Hematopoietic multipotent progenitor cell treated with erythropoietin and hydrocortisone succinate and interleukin-3 and kit ligand, for 4 days (in vitro differentiated cells): ENCODE measurements around the gene NOP16.
A peak's percentile ranks its signal among the peaks of the same experiment; 100 is the strongest.
"Not testable (repeated sequence)": the region's sequence is repeated elsewhere in the genome, so short reads cannot be mapped to it uniquely, and the experiment has no call there.

ENCODE experiments used
- DNase-seq: peaks from one replicate; pipeline ENCODE4 v3.0.0-alpha.2; 2015

NOP16 gene

DNA sequence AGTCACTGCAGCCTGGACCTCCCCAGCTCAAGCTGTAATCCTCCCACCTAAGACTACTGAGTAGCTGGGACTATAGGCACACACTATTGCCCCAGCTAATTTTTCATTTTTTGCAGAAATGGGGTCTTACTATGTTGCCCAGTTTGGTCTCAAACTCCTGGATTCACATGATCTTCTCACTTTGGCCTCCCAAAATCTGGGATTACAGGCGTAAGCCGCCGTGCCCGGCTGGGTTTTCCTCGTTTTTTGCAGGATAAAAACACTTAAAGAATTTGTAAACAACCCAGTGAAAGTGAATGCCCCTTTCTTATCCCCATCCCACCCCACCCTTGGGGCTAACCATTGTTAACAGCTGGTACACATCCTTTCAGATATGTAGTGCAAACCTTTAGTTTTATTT lies 20.2 kb upstream of the NOP16 start:
- no peak for DNase-seq

DNA sequence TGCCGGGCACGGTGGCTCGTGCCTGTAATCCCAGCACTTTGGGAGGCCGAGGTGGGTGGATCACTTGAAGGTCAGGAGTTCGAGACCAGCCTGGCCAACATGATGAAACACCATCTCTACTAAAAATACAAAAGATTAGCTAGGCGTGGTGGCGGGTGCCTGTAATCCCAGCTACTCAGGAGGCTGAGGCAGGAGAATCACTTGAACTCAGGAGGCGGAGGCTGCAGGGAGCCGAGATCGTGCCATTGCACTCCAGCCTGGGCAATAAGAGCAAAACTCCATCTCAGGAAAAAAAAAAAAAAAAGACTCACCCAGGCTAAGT lies 19.8 kb upstream of the NOP16 start:
- not testable (repeated sequence) for DNase-seq

- DNase-seq: no peak
Observed at GRCh38 chr5:176407456-176408251, 19.3 kb upstream of the NOP16 start.

DNA sequence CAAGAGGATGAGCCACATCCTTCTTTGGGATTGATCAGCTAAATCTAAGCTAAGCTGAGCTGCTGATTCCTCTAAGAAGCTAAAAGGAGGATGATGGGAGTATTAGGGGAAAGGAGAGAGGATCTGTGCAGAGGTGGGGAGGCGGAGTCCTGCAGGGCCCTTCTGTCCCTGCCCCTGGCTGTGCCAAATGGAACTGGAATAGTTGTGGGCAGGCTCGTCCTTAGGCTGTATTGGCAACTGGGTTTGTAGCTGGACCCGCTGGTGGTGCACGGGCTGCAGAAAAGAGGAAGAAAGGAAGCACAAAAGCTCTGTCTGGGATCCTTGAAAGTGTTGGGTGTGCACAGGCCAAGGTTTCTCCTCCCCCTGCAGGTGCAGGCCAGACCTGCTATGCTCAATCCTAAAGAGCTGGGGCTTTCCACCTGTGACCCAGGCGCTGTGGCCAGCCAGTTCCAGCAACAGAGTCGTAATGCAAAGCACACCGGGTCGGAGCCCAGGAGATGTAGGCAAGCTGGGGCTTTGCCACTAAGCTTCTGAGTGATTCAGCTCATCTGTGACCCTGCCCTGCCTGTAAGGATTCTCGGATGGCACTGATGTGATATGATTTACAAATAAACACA lies 18.1 kb upstream of the NOP16 start:
- DNase-seq: no peak

DNA sequence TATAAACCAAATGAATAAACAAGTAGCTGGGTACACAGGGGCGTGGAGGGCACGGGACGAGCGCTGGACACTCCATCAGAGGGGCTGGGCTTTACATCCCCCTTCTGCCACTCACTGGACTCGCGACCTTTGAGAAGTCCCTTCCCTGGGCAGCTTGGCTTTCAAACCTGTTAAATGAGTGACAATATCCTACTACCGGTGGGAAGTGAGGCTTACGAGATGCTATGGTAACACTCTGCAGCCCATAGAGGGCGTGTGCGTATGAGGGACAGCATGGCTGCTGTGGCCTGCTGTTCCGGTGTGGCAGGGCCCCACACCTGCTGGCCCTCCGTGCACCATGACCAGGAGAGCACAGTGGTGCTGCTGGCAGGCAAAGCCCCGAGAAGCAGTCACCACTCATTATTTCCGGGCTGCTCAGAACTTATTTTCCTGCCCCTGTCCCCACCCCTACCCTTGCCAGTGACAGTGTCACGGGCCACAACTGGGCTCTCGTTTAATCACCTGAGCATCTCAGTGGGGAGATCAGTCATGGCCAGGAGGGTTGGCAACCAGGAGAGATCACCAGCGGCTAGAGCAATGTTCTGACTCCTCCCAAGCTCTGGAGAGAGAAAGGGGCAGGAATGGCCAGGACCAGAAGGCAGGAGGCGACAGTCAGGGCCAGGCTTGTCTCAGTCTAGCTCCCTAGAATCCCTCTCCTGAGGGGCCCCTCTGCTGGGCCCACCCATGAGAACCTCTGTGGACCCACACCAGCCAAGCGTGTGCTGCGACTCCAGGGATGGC lies 17.4 kb upstream of the NOP16 start:
- DNase-seq: no peak

- DNase-seq: no peak
Observed at GRCh38 chr5:176401281-176402205, 13.1 kb upstream of the NOP16 start.

- no peak for DNase-seq
Observed at GRCh38 chr5:176400382-176401156, 12.2 kb upstream of the NOP16 start.

DNA sequence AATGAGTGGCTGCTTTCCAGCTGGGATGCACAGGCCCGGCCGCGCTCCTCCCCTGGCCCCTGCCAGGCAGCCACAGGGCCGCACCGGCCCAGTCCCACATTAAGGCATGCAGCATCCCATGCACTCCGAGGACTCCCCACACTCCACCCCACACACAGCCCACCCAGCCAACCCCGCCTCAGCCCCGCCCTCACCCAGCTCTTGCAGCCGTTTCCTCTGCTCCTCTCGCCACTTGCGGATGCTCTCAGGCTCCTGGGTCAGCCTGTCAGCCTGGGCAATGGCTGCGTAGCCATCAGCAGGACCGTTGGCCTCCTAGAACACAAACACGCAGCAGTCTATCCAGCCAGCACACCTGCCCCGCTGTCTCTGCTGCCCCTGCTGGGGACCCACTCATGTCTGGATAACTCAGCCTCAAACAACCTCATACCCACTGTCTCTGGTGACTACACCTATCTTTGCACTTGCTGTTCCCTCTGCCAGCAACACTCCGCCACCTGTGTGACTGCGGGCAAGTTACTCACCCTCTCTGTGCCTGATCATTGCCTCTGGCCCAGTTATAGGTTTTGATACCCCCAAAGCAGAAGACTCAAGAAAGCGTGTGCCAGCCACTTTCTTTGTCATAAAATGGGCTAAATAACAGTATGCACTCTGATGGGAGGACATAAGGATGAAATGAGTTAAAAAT lies 9.5 kb upstream of the NOP16 start:
- DNase-seq: no peak

- no peak for DNase-seq
Observed at GRCh38 chr5:176396330-176396729, 7.9 kb upstream of the NOP16 start.

- DNase-seq: no peak
Observed at GRCh38 chr5:176394881-176395675, 6.7 kb upstream of the NOP16 start.

GRCh38 chr5:176394096-176394495 lies 5.7 kb upstream of the NOP16 start:
- DNase-seq: no peak

- no peak for DNase-seq
Observed at GRCh38 chr5:176392526-176392925, 4.1 kb upstream of the NOP16 start.

DNA sequence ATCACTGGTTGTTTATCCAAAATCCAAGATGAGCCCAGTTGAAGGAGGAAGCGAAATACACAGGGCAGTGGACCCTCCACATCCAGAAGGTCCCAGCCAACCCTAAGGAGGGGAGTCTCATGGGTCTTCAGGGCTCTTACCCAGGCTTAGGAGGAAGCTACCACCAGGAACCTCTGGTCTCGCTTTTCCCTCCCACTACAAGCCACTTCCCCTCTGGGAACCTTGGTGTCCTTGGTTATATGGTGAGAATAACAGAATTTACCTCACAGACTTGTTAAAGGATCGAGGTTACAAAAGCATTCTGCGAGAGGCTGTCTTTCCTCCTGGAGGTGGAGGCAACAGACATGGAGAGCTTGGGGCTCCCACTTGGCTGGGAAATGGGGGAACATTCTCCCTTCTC lies 3.6 kb upstream of the NOP16 start:
- peak; percentile 35 for DNase-seq

GRCh38 chr5:176391479-176391878 lies 3.1 kb upstream of the NOP16 start:
- DNase-seq: no peak

- DNase-seq: no peak
Observed at GRCh38 chr5:176389135-176390123, 1.0 kb upstream of the NOP16 start.

DNA sequence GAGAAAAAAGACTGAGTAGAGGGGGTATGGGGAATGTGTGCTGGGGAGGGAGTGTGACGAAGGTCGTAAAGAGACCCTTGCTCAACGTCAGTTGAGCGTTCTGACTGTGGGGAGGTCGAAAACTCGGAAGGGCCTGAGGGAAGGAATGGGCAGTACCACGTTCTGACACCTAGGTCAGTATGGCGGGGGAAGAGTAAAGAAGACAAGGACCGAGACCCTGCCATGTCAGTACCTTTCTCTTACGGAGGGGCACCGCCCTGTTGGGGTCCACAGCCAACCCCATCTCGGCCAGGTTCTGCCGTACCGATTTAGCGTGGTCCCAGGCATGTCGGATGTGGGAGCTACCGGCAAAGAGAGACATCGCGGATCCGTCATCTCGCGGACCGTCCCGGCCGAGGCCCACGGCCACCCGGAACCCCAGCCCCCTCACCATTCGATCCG lies 375 bp downstream of the NOP16 start:
- DNase-seq: peak; percentile 72

- DNase-seq: peak; percentile 65
Observed at GRCh38 chr5:176387384-176387925, 943 bp downstream of the NOP16 start.

GRCh38 chr5:176386491-176386890 lies 1.9 kb downstream of the NOP16 start:
- DNase-seq: no peak

GRCh38 chr5:176384991-176385390 lies 3.4 kb downstream of the NOP16 start:
- no peak for DNase-seq
